Left ventricle myocardium inferior (tissue), 1 donor: ENCODE results near the gene SH3PXD2B. TPM values are rescaled to one million over a fixed set of nuclear protein-coding genes. Genes with fewer than 3 reads are reported as not detected.

Experiments used
- DNase-seq: peaks from one replicate; pipeline ENCODE4 v3.0.0-alpha.2; 2020
- H3K27ac ChIP-seq: fragments of 200-600 bp; replicated peaks from 2 replicates; pipeline ENCODE4 v1.8.0; 2021
- H3K27me3 ChIP-seq: fragments of 200-600 bp; 2 replicates; pipeline ENCODE4 v1.8.0; 2021; ENCODE audit warnings: low read depth
- H3K36me3 ChIP-seq: fragments of 200-600 bp; 2 replicates; pipeline ENCODE4 v1.8.0; 2021
- H3K4me1 ChIP-seq: fragments of 200-600 bp; 2 replicates; pipeline ENCODE4 v1.8.0; 2021
- H3K4me3 ChIP-seq: fragments of 200-600 bp; 2 replicates; pipeline ENCODE4 v1.8.0; 2021; ENCODE audit warnings: mild to moderate bottlenecking, moderate library complexity
- H3K9me3 ChIP-seq: fragments of 200-600 bp; replicated peaks from 2 replicates; pipeline ENCODE4 v1.8.0; 2021
- intact Hi-C: fragments of 100-400 bp; cut with micrococcal nuclease; formaldehyde crosslinking; loops from one replicate; pipeline ENCODE4 v1.11.0; 2022
- total RNA-seq: library from RNA; stranded (reverse); fragmentation: NEBNext Ultra II Directional; extraction: Animal tissue kit (Norgen Biotek cat#: 25700); gene quantifications from one replicate; pipeline ENCODE4 v1.2.1, GENCODE V29; 2021
- TF ChIP-seq, protein P1 (sequence below): fragments of 200-600 bp; IDR thresholded peaks from 2 replicates; pipeline ENCODE4 v1.8.0; 2021; ENCODE audit warnings: antibody characterized with exemption, mild to moderate bottlenecking, borderline replicate concordance
- donor health status: DM: no; HTN: yes; CAD: no; lungs with severe emphysema.

Gene SH3PXD2B
- total RNA-seq, 1 donor from 2014 or later = 5.2 TPM

DNA sequence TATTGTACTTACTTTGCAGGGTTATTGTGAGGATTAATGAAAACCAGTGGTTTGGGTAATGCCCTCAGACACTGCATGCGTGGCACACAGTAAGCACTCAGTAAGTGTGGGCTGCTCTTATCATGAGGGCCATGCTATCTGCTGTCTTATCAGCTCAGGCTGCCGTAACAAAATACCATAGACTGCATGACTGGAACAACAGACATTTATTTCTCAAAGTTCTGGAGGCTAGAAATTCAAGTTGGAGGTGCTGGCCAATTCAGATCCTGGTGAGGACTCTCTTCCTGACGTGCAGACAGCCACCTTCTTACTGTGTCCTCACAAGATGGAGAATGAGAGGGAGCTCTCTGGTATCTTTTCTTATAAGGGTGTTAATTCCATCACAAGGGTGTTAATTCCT, 23.9 kb upstream of the SH3PXD2B start:
- Histone ChIP-seq H3K27ac (no peak overlapping the region), H3K9me3 (no peaks in the 10 kb centered on the region), H3K4me1 (peaks cover 22% of the 10 kb centered on the region), H3K27me3 (no peaks in the 10 kb centered on the region), H3K4me3 (no peak overlapping the region), H3K36me3 (no peaks in the 10 kb centered on the region)
- TF ChIP-seq, protein P1, sequence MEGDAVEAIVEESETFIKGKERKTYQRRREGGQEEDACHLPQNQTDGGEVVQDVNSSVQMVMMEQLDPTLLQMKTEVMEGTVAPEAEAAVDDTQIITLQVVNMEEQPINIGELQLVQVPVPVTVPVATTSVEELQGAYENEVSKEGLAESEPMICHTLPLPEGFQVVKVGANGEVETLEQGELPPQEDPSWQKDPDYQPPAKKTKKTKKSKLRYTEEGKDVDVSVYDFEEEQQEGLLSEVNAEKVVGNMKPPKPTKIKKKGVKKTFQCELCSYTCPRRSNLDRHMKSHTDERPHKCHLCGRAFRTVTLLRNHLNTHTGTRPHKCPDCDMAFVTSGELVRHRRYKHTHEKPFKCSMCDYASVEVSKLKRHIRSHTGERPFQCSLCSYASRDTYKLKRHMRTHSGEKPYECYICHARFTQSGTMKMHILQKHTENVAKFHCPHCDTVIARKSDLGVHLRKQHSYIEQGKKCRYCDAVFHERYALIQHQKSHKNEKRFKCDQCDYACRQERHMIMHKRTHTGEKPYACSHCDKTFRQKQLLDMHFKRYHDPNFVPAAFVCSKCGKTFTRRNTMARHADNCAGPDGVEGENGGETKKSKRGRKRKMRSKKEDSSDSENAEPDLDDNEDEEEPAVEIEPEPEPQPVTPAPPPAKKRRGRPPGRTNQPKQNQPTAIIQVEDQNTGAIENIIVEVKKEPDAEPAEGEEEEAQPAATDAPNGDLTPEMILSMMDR = no peak
- DNase-seq = no peak
- intact Hi-C loops = loop anchor here (5.0 kb wide), 1 partner anchor 219 kb away; no protein-coding TSS in a partner anchor

DNA sequence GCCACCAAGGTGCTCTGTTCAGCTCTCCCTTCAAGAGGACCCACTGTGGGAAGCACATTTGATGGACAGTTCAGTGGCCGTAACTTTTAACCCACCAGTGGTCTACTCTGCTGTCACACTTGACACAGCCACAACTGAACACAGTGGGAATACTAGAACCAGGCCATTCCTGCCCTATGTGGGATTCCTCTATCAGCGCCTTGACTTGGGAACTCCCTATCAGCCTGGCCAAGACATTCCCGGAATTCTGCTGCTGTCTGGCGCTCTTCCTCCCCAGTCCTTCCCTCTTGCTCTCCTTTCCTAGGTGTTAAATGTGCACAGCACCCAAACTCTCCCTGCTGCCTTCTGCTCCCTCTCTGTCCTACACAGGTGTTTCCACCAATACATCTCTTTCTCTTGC, 23.1 kb upstream of the SH3PXD2B start:
- TF ChIP-seq, protein P1 = no peak
- peaks cover 22% of the 10 kb centered on the region for H3K4me1 ChIP-seq
- intact Hi-C loops = loop anchor here (5.0 kb wide), 1 partner anchor 220 kb away; no protein-coding TSS in a partner anchor
- no peak overlapping the region for H3K4me3 ChIP-seq
- H3K9me3 ChIP-seq = no peaks in the 10 kb centered on the region
- no peak overlapping the region for H3K27ac ChIP-seq
- no peak for DNase-seq
- H3K27me3 ChIP-seq = no peaks in the 10 kb centered on the region
- H3K36me3 ChIP-seq = no peaks in the 10 kb centered on the region

DNA sequence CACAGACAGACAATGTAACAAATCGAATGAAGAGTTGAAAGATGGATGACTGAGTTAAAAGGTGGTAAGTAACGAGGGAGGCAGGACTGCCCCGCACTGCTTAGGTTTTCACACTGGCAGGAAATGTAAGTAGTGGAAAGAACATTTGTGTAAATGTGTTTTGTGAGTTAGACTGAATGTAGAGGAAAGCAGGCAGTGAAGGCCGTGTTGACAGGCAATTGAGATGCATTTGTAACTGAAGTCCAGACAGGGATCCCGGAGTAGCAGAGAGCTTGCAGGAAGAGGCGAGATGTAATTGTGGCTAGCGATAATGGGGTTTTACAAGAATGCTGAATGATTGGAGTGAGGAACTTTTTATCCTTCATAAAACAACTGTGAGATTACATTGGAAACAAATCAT, 20.0 kb upstream of the SH3PXD2B start:
- H3K27me3 ChIP-seq = no peaks in the 10 kb centered on the region
- H3K27ac ChIP-seq = no peak overlapping the region
- H3K4me1 ChIP-seq = peaks cover 3% of the 10 kb centered on the region
- no peak for DNase-seq
- TF ChIP-seq, protein P1 = no peak
- H3K4me3 ChIP-seq = no peak overlapping the region
- no peaks in the 10 kb centered on the region for H3K36me3 ChIP-seq
- intact Hi-C loops = no loop called here
- no peaks in the 10 kb centered on the region for H3K9me3 ChIP-seq

DNA sequence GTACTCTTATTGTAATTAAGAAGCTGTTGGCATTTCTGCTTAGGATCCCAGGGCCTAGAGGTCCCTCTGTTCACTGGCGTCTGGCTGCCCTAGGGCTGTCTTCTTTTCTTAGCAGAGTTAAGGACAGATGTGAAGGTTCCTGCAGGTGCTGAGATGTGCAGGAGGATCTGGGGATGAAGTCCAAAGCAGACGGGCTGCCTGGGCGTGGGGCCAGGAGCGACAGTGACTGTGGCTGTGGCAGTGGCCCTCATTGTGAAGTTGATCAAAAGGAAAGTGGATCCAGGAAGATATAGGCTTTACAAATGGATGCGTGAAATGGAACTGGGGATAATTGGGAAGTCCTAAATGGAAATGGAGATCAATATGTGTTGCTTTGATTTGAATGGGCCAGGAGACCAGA, 19.1 kb upstream of the SH3PXD2B start:
- H3K9me3 ChIP-seq = peaks cover 2% of the 10 kb centered on the region
- H3K27me3 ChIP-seq = no peaks in the 10 kb centered on the region
- intact Hi-C loops = no loop called here
- TF ChIP-seq, protein P1 = no peak
- H3K27ac ChIP-seq = no peak overlapping the region
- no peaks in the 10 kb centered on the region for H3K4me1 ChIP-seq
- no peak for DNase-seq
- no peak overlapping the region for H3K4me3 ChIP-seq
- H3K36me3 ChIP-seq = no peaks in the 10 kb centered on the region

DNA sequence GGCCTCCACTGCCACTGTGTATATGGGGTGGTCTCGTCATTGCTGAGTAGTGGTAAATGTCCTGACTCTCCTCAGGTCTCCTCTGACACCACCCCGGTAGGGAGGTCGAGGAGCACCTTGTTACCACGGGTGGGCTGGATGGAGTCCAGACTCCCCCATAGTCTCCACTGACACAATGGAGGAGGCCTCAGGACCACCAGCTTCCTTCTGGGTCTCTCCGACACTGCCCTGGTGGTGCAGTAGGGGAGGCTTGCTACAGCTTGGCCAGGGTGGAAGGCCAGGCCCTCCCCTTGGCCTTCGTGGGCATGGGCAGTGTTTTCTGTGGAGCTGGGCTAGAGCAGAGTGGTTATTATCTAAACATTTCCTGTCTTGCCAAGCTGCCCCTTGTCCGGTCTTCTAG, 15.4 kb upstream of the SH3PXD2B start:
- no peak for DNase-seq
- Histone ChIP-seq H3K27me3 (no peaks in the 10 kb centered on the region), H3K4me3 (no peak overlapping the region), H3K27ac (no peak overlapping the region), H3K4me1 (no peaks in the 10 kb centered on the region), H3K9me3 (peaks cover 5% of the 10 kb centered on the region), H3K36me3 (no peaks in the 10 kb centered on the region)
- intact Hi-C loops = no loop called here
- TF ChIP-seq, protein P1 = no peak

DNA sequence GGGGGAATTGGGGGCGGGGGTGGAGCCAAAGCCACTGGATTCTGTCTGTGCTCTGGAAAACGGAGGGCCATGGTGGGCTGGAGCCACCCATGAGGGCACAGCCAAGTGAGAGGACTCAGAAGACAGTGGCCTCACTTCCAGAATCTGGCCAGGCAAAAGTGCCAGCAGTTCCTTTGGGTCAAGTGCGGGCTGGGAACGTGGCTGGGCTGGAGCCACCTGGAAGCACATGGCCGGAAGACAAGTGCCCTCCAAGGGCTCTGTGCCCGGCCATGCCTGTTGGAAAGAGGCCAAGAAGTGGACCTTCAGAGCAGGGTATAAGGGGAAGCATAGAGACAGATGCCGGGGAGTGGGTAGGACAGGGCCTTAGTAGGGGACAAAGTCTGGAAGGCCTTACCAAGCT, 11.7 kb upstream of the SH3PXD2B start:
- no peak for DNase-seq
- TF ChIP-seq, protein P1 = no peak
- Histone ChIP-seq H3K27ac (no peak overlapping the region), H3K4me3 (no peak overlapping the region), H3K36me3 (no peaks in the 10 kb centered on the region), H3K4me1 (peaks cover 2% of the 10 kb centered on the region), H3K9me3 (peaks cover 22% of the 10 kb centered on the region), H3K27me3 (no peaks in the 10 kb centered on the region)
- intact Hi-C loops = no loop called here
